Activated B cell treated with CpG ODN at 0.5 μM for 24 hours (primary cell): Measurements from ENCODE around the gene C10orf62. TPM values are rescaled to one million over a fixed set of nuclear protein-coding genes. Genes with fewer than 3 reads are reported as not detected.
A peak's percentile ranks its signal among the peaks of the same experiment; 100 is the strongest.

Experiments used
- ATAC-seq: fragments of 200-7000 bp; cut with Tn5 transposase; one replicate; pipeline ENCODE4 v1.10.0; 2021; ENCODE audit warnings: low read depth, mild to moderate bottlenecking, moderate library complexity
- CTCF ChIA-PET: fragments of 350-600 bp; sonication (Branson Sonifier 250); formaldehyde crosslinking; loops from one replicate; lab custom pipeline; 2021; ENCODE audit warnings: antibody characterized with exemption; lab: Charles Lee
- POLR2A ChIA-PET: fragments of 350-600 bp; sonication (Branson Sonifier 250); formaldehyde crosslinking; loops from one replicate; lab custom pipeline; 2021; ENCODE audit warnings: antibody characterized with exemption; lab: Charles Lee
- DNase-seq: peaks from one replicate; pipeline ENCODE4 v3.0.0; 2022
- H3K27ac Mint-ChIP-seq: one replicate; pipeline ENCODE4 v1.8.0; 2020; ENCODE audit warnings: mixed read lengths
- H3K27me3 Mint-ChIP-seq: one replicate; pipeline ENCODE4 v1.8.0; 2021; ENCODE audit warnings: mixed read lengths
- H3K36me3 Mint-ChIP-seq: one replicate; pipeline ENCODE4 v1.8.0; 2021; ENCODE audit warnings: low read depth, mixed read lengths
- H3K4me1 Mint-ChIP-seq: one replicate; pipeline ENCODE4 v1.8.0; 2021; ENCODE audit warnings: mixed read lengths
- H3K4me3 Mint-ChIP-seq: one replicate; pipeline ENCODE4 v1.8.0; 2020; ENCODE audit warnings: mild to moderate bottlenecking, mixed read lengths
- H3K9me3 Mint-ChIP-seq: one replicate; pipeline ENCODE4 v1.8.0; 2020; ENCODE audit warnings: mixed read lengths
- CTCF ChIP-seq: fragments of 200-600 bp; IDR thresholded peaks from one replicate; pipeline ENCODE4 v1.8.0; 2022; ENCODE audit warnings: antibody characterized with exemption, mild to moderate bottlenecking
- intact Hi-C: fragments of 100-400 bp; cut with micrococcal nuclease; formaldehyde crosslinking; loops from one replicate; pipeline ENCODE4 v1.15.1; 2024
- total RNA-seq: library from RNA; stranded (reverse); gene quantifications from 2 replicates; pipeline ENCODE4 v1.2.3, GENCODE V29; 2022

C10orf62 gene
- not detected in 2 replicates for total RNA-seq

GRCh38 chr10:97589479-97589878, at the start of gene C10orf62:
C10orf62 (plus strand) TSS chr10:97589721; CDS start chr10:97589898, 177 bp downstream.
- intact Hi-C loops, result no loop called here
- ATAC-seq, result no peak
- CTCF ChIA-PET, result no interaction called here
- H3K27me3 Mint-ChIP-seq, result no peaks in the 10 kb centered on the region
- no peaks in the 10 kb centered on the region for H3K36me3 Mint-ChIP-seq
- no peaks in the 10 kb centered on the region for H3K4me1 Mint-ChIP-seq
- POLR2A ChIA-PET, result interaction anchor here (0.7 kb wide), 1 partner anchor 279 kb away, joined by 4 read pairs; no protein-coding TSS in a partner anchor
- H3K27ac Mint-ChIP-seq, result no peak within 1 kb of the TSS
- DNase-seq, result no peak
- no peak within 1 kb of the TSS for H3K4me3 Mint-ChIP-seq
- no peak for TF ChIP-seq CTCF
- H3K9me3 Mint-ChIP-seq, result no peaks in the 10 kb centered on the region

- H3K27me3 Mint-ChIP-seq, result peaks cover 4% of the 10 kb centered on the region
- H3K4me1 Mint-ChIP-seq, result peaks cover 5% of the 10 kb centered on the region
- H3K36me3 Mint-ChIP-seq, result no peaks in the 10 kb centered on the region
- no peak for DNase-seq
- CTCF ChIA-PET, result no interaction called here
- no peak overlapping the region for H3K27ac Mint-ChIP-seq
- no peak overlapping the region for H3K4me3 Mint-ChIP-seq
- H3K9me3 Mint-ChIP-seq, result no peaks in the 10 kb centered on the region
- intact Hi-C loops, result no loop called here
- POLR2A ChIA-PET, result no interaction called here
- ATAC-seq, result no peak
- TF ChIP-seq CTCF, result no peak
Observed at GRCh38 chr10:97540669-97541500, 48.6 kb upstream of the C10orf62 start.

GRCh38 chr10:97542169-97543024, 47.1 kb upstream of the C10orf62 start:
- Mint-ChIP-seq H3K27ac (no peak overlapping the region), H3K36me3 (no peaks in the 10 kb centered on the region), H3K4me3 (no peak overlapping the region), H3K4me1 (peaks cover 5% of the 10 kb centered on the region), H3K27me3 (peaks cover 7% of the 10 kb centered on the region), H3K9me3 (no peaks in the 10 kb centered on the region)
- ATAC-seq (peak; percentile 31), DNase-seq (no peak)
- intact Hi-C loops, result no loop called here
- TF ChIP-seq CTCF, result no peak
- CTCF ChIA-PET, result no interaction called here
- POLR2A ChIA-PET, result interaction anchor here (0.7 kb wide), 1 partner anchor 1834 kb away, joined by 4 read pairs; no protein-coding TSS in a partner anchor

GRCh38 chr10:97543025-97543546, 46.4 kb upstream of the C10orf62 start:
- Mint-ChIP-seq H3K4me3 (no peak overlapping the region), H3K9me3 (no peaks in the 10 kb centered on the region), H3K36me3 (no peaks in the 10 kb centered on the region), H3K27ac (no peak overlapping the region), H3K4me1 (peaks cover 5% of the 10 kb centered on the region), H3K27me3 (peaks cover 7% of the 10 kb centered on the region)
- peak; percentile 25 for ATAC-seq
- POLR2A ChIA-PET, result no interaction called here
- TF ChIP-seq CTCF, result no peak
- no peak for DNase-seq
- intact Hi-C loops, result no loop called here
- CTCF ChIA-PET, result no interaction called here
